Fibroblast of the aortic adventitia (primary cell): Measurements from ENCODE around the gene AMIGO3. TPM values are rescaled to one million over a fixed set of nuclear protein-coding genes. Genes with fewer than 3 reads are reported as not detected.
A peak's percentile ranks its signal among the peaks of the same experiment; 100 is the strongest.

ENCODE experiments used
- DNase-seq: peaks from one replicate; pipeline ENCODE4 v3.0.0-alpha.2; 2010; ENCODE audit warnings: low read depth
- H3K4me3 ChIP-seq: 2 replicates; pipeline ENCODE4 v1.5.1; 2011; ENCODE audit warnings: low read depth, mild to moderate bottlenecking, control low read depth, low read length, moderate library complexity
- CTCF ChIP-seq: IDR thresholded peaks from 2 replicates; pipeline ENCODE4 v1.5.1; 2011; ENCODE audit warnings: mild to moderate bottlenecking, low read length, control low read depth, inconsistent platforms; ENCODE audit not compliant: insufficient read depth
- total RNA-seq: library from RNA; depleted of rRNA; stranded (reverse); fragments of >200 nt; gene quantifications from 2 replicates; pipeline ENCODE4 v1.2.3, GENCODE V29; 2012; ENCODE audit warnings: low replicate concordance

The AMIGO3 gene
- total RNA-seq, 1 donor: 0.27 TPM

GRCh38 chr3:49683162-49683561 is 36.3 kb downstream of the AMIGO3 start:
- DNase-seq: no peak
- no peak overlapping the region for H3K4me3 ChIP-seq
- no peak for TF ChIP-seq CTCF

- TF ChIP-seq CTCF: no peak
These were observed 37.9 kb downstream of the AMIGO3 start for GRCh38 chr3:49681543-49681942.

GRCh38 chr3:49681232-49681522 is 38.3 kb downstream of the AMIGO3 start:
- TF ChIP-seq CTCF: no peak
- DNase-seq: no peak
- no peak overlapping the region for H3K4me3 ChIP-seq

More at GRCh38 chr3:49681543-49681942, 37.9 kb downstream of the AMIGO3 start:
- H3K4me3 ChIP-seq: no peak overlapping the region
- no peak for DNase-seq

GRCh38 chr3:49680493-49681231 is 38.8 kb downstream of the AMIGO3 start:
- no peak for DNase-seq
- H3K4me3 ChIP-seq: no peak overlapping the region
- no peak for TF ChIP-seq CTCF

- H3K4me3 ChIP-seq: no peak overlapping the region
- no peak for DNase-seq
- no peak for TF ChIP-seq CTCF
These were observed 43.6 kb downstream of the AMIGO3 start for GRCh38 chr3:49675912-49676311.

GRCh38 chr3:49674497-49674983 is 44.9 kb downstream of the AMIGO3 start:
- no peak for TF ChIP-seq CTCF
- DNase-seq: no peak
- peak overlapping the region; percentile 85 for H3K4me3 ChIP-seq
